GM18909 (cell line): ENCODE results near the gene FAM124B.

Source experiments
- ATAC-seq: cut with Tn5 transposase; IDR thresholded peaks from one replicate; pipeline ENCODE4 v1.9.1; 2021; ENCODE audit warnings: mild to moderate bottlenecking; ENCODE audit not compliant: unreplicated experiment, poor library complexity

The FAM124B gene, protein sequence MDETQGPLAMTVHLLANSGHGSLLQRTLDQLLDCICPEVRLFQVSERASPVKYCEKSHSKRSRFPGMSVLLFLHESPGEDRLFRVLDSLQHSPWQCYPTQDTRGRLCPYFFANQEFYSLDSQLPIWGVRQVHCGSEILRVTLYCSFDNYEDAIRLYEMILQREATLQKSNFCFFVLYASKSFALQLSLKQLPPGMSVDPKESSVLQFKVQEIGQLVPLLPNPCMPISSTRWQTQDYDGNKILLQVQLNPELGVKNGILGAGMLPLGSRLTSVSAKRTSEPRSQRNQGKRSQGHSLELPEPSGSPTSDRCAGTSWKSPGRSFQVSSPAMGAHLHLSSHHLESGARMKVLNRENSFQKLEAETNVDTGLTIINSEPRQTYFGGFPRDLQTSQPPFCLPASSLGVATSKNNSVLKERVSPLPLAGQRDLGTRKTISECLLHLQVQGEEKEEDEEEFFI

GRCh38 chr2:224401641-224402342 is at the start of gene FAM124B:
Gene FAM124B, minus strand, starts transcription at chr2:224402107. Its CDS starts 339 bp downstream, at chr2:224401768.
- ATAC-seq: peak; percentile 66

- ATAC-seq: no peak
Observed at GRCh38 chr2:224449212-224450147, 47.6 kb upstream of the FAM124B start.

DNA sequence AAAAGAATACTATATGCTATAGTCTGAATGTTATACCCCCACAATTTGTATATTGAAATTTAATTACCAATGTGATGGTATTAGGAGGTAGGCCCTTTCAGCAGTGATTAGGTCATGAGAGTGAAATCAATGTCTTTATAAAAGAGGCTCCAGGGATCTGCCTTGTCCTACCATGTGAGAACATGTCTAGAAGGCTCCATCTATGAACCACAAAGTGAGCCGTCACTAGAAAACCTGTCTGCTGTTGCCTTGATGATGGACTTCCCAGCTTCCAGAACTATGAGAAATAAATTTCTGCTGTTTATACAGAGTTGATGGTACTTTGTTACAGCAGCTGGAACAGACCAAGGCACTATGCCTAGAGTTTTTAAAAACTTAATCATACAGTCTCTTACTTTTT is 46.3 kb upstream of the FAM124B start:
- ATAC-seq: no peak

GRCh38 chr2:224444783-224445182 is 42.9 kb upstream of the FAM124B start:
- no peak for ATAC-seq

- no peak for ATAC-seq
Observed at GRCh38 chr2:224444021-224444420, 42.1 kb upstream of the FAM124B start.

GRCh38 chr2:224442071-224442967 is 40.4 kb upstream of the FAM124B start:
- ATAC-seq: peak; percentile 54

GRCh38 chr2:224440988-224441387 is 39.1 kb upstream of the FAM124B start:
- no peak for ATAC-seq

DNA sequence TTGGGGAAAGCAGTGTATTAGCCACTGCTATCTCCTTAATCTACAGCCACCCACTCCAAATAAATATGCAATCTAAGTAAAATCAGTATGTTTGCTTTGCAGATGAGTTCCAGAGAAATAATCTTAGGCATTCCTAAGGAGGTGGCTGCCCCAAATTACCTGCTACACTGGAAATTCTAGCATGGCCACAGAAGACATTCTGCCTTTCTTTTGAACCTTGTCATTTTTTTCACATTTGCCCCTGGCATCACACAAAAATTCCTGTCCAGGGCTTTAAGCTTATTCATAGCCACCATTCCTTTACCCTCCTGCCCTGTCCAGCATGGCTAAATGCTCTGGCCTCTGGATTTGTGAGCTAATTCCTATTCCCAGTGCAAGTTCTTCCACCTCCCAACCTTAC is 36.8 kb upstream of the FAM124B start:
- no peak for ATAC-seq

DNA sequence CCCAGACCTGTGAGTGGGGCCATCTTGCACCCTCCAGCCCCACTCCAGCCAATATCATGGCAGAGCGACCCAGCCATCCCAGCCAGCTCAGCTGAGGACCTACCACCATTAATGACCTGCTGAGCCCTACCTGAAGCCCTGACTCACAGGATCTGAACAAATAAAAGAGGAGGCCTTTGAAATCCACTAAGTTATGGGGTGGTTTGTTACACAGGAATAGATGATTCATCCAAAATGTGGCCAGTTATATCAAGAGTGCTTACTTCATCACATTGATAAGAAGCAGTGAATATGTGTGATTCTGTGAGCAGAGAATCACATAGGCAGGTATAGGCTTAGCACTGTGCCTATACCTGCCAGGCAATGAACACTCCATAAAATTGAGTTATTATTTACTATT is 34.7 kb upstream of the FAM124B start:
- ATAC-seq: no peak

- no peak for ATAC-seq
Observed at GRCh38 chr2:224434618-224435017, 32.7 kb upstream of the FAM124B start.

GRCh38 chr2:224433442-224433841 is 31.5 kb upstream of the FAM124B start:
- ATAC-seq: no peak

GRCh38 chr2:224432003-224432579 is 30.2 kb upstream of the FAM124B start:
- no peak for ATAC-seq

DNA sequence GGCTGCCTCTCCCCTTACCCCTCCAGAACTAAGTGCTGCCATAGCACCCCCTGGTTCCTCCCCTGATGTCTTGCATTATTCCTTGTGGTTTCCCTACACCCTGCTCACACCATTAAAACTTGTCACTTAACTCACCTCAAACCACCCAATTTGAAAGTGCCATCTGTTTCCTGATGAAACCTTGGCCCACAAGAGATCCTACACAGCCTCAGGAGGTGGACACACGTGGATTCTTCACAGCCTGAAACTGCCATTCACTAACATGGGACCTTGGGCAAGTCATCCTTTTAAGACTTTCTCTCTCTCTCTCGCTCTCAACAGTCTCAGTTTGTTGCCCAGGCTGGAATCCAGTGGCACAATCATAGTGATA is 27.5 kb upstream of the FAM124B start:
- no peak for ATAC-seq

DNA sequence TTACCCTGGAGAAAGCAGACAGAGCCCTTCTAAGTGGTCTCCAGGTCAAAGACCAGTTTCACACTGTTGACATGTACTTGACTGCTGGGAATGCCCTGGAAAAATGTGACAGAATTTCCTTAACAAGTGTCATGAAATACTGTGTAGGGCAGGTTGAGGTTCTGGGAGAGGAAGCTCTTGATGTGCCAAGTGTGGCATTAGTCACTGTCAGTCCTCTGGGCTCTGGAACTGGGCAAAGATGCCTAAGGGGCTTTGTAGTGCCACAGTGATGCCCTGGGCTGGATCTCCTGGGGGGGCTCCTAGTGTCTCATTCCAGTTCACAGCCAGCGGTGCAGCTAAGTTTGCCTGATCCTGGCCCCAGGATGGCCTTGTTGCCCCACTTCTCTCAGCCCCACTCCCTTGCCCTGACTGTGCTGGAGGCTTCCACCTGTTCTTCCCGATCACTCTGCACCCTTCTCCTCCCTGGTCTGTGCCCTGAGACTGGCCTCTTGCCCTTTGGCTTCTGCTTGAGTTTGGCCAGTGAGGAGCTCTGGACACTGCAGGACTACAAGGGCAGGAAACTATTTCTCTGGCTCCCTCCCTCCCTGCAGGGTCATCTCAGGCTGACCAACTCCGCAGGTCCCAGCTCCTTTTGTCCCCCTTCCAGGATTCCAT is 27.0 kb upstream of the FAM124B start:
- no peak for ATAC-seq

GRCh38 chr2:224427471-224427870 is 25.6 kb upstream of the FAM124B start:
- ATAC-seq: no peak

DNA sequence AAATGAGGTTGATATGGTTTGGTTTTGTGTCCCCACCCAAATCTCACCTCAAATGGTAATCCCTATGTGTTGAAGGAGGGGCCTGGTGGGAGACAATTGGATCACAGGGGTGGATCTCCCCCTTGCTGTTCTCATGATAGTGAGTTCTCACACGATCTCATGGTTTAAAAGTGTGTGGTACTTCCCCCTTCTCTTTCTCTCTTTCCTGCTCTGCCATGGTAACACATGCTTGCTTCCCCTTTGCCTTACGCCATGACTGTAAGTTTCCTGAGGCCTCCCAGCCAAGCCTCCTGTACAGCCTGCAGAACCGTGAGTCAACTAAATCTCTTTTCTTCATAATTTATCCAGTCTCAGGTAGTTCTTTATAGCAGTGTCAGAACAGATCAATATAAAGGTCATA is 24.7 kb upstream of the FAM124B start:
- ATAC-seq: no peak

- ATAC-seq: no peak
Observed at GRCh38 chr2:224421065-224421464, 19.2 kb upstream of the FAM124B start.

DNA sequence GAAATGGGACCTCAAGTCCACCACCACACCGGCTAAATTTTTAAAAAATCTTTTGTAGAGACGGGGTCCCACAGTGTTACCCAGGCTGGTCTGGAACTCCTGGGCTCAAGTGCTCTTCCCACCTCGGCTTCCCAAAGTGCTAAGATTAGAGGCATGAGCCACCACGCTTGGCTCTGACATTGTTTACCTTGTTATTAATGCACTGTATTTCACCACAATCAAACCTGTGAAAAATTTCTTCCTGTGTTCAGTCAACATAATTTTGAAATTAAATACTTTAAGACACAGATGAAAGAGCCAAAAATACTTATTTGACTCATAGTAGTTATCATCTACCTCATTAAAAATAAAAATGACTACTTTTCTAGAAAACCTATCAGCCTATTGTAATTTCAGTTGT is 16.0 kb upstream of the FAM124B start:
- ATAC-seq: no peak

DNA sequence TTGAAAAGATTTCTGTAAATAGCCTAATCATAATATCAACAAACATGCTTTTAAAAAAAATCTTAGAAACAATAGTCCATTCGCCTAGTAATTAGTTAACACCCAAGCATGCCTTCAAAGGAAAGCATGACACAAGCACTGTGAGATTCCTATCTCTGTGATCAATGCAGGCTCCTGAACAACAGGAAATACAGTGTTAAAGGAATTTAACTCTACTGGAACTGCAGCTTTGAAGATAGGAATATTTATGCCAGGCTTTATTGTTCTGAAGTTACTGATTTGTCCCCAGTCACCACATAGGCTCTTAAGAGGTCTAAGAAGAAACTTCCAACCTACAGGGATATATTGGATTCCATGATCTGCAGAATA is 15.4 kb upstream of the FAM124B start:
- ATAC-seq: no peak
